C4-2B (cell line): ENCODE results near the gene ISLR2.

ENCODE experiments used
- ZFX ChIP-seq: fragments of 450-650 bp; IDR thresholded peaks from 2 replicates; pipeline ENCODE4 v1.6.1; 2017
- TF ChIP-seq, protein P1 (sequence below): fragments of 450-650 bp; conservative IDR thresholded peaks from 2 replicates; pipeline ENCODE4 v1.5.1; 2017; ENCODE audit warnings: mild to moderate bottlenecking

DNA sequence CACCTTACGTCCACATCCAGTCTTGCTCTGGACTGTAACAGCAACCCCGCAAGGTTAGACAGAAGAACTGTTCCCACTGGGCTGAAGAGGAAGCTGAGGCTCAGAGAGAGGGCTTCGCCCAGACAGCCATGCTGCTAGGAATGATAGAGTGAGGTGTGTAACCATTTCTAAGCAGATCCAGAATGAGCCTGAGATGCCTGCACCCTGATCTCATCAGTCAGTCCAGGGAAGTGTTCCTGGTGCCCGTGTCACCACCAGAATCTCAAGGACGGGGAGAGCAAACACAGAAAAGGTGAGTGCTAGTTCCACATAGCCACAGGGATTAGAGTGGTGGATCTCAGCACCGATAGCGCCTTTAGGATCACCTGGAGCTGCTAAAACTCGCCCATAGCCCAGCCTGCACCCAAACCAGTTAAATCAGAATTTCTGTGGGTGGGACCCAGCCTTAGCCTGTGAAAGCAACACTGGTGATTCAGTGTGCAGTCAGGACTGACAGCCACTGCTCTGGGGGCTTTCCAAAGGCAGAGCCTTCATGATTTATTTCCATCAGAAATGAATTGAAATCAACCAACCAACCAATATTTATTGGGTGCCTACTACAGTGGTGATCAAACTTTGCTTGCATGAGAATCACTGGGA, 55.4 kb downstream of the ISLR2 start:
- TF ChIP-seq, protein P1, sequence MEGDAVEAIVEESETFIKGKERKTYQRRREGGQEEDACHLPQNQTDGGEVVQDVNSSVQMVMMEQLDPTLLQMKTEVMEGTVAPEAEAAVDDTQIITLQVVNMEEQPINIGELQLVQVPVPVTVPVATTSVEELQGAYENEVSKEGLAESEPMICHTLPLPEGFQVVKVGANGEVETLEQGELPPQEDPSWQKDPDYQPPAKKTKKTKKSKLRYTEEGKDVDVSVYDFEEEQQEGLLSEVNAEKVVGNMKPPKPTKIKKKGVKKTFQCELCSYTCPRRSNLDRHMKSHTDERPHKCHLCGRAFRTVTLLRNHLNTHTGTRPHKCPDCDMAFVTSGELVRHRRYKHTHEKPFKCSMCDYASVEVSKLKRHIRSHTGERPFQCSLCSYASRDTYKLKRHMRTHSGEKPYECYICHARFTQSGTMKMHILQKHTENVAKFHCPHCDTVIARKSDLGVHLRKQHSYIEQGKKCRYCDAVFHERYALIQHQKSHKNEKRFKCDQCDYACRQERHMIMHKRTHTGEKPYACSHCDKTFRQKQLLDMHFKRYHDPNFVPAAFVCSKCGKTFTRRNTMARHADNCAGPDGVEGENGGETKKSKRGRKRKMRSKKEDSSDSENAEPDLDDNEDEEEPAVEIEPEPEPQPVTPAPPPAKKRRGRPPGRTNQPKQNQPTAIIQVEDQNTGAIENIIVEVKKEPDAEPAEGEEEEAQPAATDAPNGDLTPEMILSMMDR: no peak
- no peak for TF ChIP-seq ZFX
